DND-41 (cell line): Measurements from ENCODE around the gene HCN4.

ENCODE experiments used
- ATAC-seq: fragments of 200-7000 bp; cut with Tn5 transposase; 3 replicates; pipeline ENCODE4 v1.9.1; 2021; ENCODE audit warnings: low read depth; ENCODE audit not compliant: insufficient read depth
- DNase-seq: peaks from one replicate; pipeline ENCODE4 v3.0.0-alpha.2; 2020
- H2AFZ ChIP-seq: 2 replicates; pipeline ENCODE4 v1.6.0; 2012; ENCODE audit warnings: low read depth, low read length
- H3K27ac ChIP-seq: 2 replicates; pipeline ENCODE4 v1.5.1; 2012; ENCODE audit warnings: low read length, inconsistent platforms
- H3K27me3 ChIP-seq: fragments of 200-600 bp; sonication (generic); 2 replicates; pipeline ENCODE4 v1.6.0; 2012; ENCODE audit warnings: low read length, mild to moderate bottlenecking, inconsistent platforms; ENCODE audit not compliant: insufficient read depth, poor library complexity
- H3K36me3 ChIP-seq: 2 replicates; pipeline ENCODE4 v1.5.1; 2012; ENCODE audit warnings: low read length, inconsistent platforms; ENCODE audit not compliant: insufficient read depth
- H3K4me1 ChIP-seq: 2 replicates; pipeline ENCODE4 v1.5.1; 2012; ENCODE audit warnings: mild to moderate bottlenecking, low read length; ENCODE audit not compliant: insufficient read depth
- H3K4me2 ChIP-seq: 2 replicates; pipeline ENCODE4 v1.6.0; 2012; ENCODE audit warnings: mild to moderate bottlenecking, moderate library complexity, low read length, inconsistent platforms; ENCODE audit not compliant: insufficient read depth
- H3K4me3 ChIP-seq, 2 experiments: fragments of 200-600 bp in 1 of 2; shearing (Covaris generic) in 1 of 2; 2 replicates each; pipeline ENCODE4 v1.5.1; 2012 to 2016; ENCODE audit warnings: inconsistent platforms in 2 of 2, low read length in 2 of 2, mild to moderate bottlenecking in 2 of 2, low read depth in 1 of 2, moderate library complexity in 1 of 2
- H3K79me2 ChIP-seq: 2 replicates; pipeline ENCODE4 v1.6.0; 2012; ENCODE audit warnings: low read length, inconsistent platforms; ENCODE audit not compliant: insufficient read depth
- H3K9ac ChIP-seq: 2 replicates; pipeline ENCODE4 v1.6.0; 2012; ENCODE audit warnings: low read depth, mild to moderate bottlenecking, inconsistent platforms, low read length, moderate library complexity
- H3K9me3 ChIP-seq: 2 replicates; pipeline ENCODE4 v1.5.1; 2012; ENCODE audit warnings: low read length, moderate library complexity, mild to moderate bottlenecking, inconsistent platforms; ENCODE audit not compliant: insufficient read depth, severe bottlenecking
- H4K20me1 ChIP-seq: 2 replicates; pipeline ENCODE4 v1.6.0; 2012; ENCODE audit warnings: low read length; ENCODE audit not compliant: insufficient read depth
- EZH2 ChIP-seq: IDR thresholded peaks from 3 replicates; pipeline ENCODE4 v1.6.1; 2012; ENCODE audit warnings: borderline replicate concordance, low read depth, mild to moderate bottlenecking, moderate library complexity, low read length, inconsistent platforms; ENCODE audit not compliant: severe bottlenecking
- TF ChIP-seq, protein P1 (sequence below): IDR thresholded peaks from 2 replicates; pipeline ENCODE4 v1.5.1; 2012; ENCODE audit warnings: borderline replicate concordance, low read length, moderate library complexity, mild to moderate bottlenecking; ENCODE audit not compliant: poor library complexity, severe bottlenecking; ENCODE audit errors: extremely low read depth

Gene HCN4

DNA sequence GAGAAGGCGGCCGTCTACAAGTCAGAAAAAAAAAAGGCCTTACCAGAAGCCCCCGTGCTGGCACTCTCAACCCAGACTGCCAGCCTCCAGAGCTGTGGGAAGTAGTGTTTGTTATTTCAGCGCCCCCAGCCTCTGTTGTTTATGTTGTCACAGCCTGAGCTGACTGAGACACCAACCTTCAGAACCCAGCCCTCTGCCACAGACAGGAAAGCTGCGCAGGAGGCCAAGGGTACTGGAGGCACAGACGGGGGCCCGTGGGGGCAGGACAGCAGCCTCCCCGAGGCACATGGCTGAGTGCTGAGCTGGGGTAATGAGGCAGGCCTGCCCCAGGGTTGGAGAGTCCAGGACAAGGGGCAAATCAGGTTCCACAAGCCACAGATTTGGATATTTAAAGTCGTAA lies 33.7 kb downstream of the HCN4 start:
- no peak overlapping the region for H3K4me2 ChIP-seq
- ATAC-seq: no peak
- H3K79me2 ChIP-seq: no peaks in the 10 kb centered on the region

DNA sequence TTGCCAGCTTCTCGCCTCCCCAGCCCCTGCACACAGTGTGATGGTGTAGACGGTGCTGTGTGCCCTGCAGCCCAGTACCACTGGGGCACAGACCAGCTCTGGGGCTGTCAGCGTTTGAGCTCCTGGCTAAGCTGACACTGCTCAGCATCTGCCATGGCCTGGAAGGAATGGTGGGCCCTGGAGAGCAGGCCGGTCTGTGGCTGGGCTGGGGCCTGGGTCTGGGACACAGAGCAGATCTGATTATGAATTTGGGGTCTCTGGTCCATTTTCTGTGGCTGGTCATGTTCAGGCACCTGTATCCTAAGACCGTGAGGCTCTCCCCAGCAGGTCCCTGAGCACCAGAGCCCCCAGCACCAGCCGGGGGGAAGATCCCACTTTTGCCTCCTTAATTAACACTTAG lies 34.7 kb downstream of the HCN4 start:
- H2AFZ ChIP-seq: no peak overlapping the region
- H3K4me2 ChIP-seq: no peak overlapping the region
- H3K9me3 ChIP-seq: no peaks in the 10 kb centered on the region
- no peaks in the 10 kb centered on the region; the same call in 1 of the 2 replicates for H4K20me1 ChIP-seq
- ATAC-seq (no peak), DNase-seq (no peak)
- no peak overlapping the region for H3K27ac ChIP-seq
- H3K4me1 ChIP-seq: no peaks in the 10 kb centered on the region
- H3K79me2 ChIP-seq: no peaks in the 10 kb centered on the region
- no peak overlapping the region for H3K4me3 ChIP-seq
- TF ChIP-seq, protein P1, sequence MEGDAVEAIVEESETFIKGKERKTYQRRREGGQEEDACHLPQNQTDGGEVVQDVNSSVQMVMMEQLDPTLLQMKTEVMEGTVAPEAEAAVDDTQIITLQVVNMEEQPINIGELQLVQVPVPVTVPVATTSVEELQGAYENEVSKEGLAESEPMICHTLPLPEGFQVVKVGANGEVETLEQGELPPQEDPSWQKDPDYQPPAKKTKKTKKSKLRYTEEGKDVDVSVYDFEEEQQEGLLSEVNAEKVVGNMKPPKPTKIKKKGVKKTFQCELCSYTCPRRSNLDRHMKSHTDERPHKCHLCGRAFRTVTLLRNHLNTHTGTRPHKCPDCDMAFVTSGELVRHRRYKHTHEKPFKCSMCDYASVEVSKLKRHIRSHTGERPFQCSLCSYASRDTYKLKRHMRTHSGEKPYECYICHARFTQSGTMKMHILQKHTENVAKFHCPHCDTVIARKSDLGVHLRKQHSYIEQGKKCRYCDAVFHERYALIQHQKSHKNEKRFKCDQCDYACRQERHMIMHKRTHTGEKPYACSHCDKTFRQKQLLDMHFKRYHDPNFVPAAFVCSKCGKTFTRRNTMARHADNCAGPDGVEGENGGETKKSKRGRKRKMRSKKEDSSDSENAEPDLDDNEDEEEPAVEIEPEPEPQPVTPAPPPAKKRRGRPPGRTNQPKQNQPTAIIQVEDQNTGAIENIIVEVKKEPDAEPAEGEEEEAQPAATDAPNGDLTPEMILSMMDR: no peak
- TF ChIP-seq EZH2: no peak
- H3K27me3 ChIP-seq: no peaks in the 10 kb centered on the region
- no peaks in the 10 kb centered on the region for H3K36me3 ChIP-seq
- no peak overlapping the region for H3K9ac ChIP-seq

More for the DNA sequence above, 33.7 kb downstream of the HCN4 start:
- Histone ChIP-seq H3K9ac (no peak overlapping the region), H4K20me1 (no peaks in the 10 kb centered on the region; the same call in 1 of the 2 replicates), H2AFZ (no peak overlapping the region), H3K9me3 (no peaks in the 10 kb centered on the region), H3K27me3 (no peaks in the 10 kb centered on the region), H3K27ac (no peak overlapping the region), H3K4me1 (no peaks in the 10 kb centered on the region), H3K4me3 (no peak overlapping the region), H3K36me3 (no peaks in the 10 kb centered on the region)
- no peak for TF ChIP-seq EZH2
- TF ChIP-seq, protein P1: no peak
- no peak for DNase-seq

DNA sequence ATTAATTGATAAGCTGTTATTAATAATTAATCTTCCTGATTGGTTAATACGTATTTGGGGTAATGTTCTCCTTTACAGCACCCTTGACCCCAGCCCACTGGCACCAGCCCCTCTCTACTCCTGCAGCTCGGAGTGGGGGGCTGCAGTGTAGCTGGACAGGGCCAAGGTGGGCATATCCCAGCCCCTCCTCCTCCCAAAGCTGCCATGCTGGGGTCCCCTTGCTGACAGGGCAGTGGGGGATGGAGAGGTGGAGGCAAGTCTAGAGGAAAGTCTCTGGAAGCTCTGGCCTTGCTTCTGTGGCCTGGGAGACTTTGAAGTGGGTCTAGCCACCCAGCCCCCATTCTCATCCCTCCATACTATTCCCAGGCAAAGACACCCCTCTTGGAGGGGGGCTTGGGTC lies 35.8 kb downstream of the HCN4 start:
- no peak overlapping the region for H3K4me3 ChIP-seq
- no peak for ATAC-seq
- no peak for TF ChIP-seq EZH2
- TF ChIP-seq, protein P1: no peak

More for the DNA sequence above, 35.8 kb downstream of the HCN4 start:
- no peaks in the 10 kb centered on the region for H3K4me1 ChIP-seq
- no peaks in the 10 kb centered on the region for H3K79me2 ChIP-seq
- no peaks in the 10 kb centered on the region for H3K36me3 ChIP-seq
- no peak overlapping the region for H3K27ac ChIP-seq
- H2AFZ ChIP-seq: no peak overlapping the region
- no peaks in the 10 kb centered on the region for H3K27me3 ChIP-seq
- H4K20me1 ChIP-seq: no peaks in the 10 kb centered on the region; the same call in 1 of the 2 replicates
- H3K4me2 ChIP-seq: no peak overlapping the region
- no peaks in the 10 kb centered on the region for H3K9me3 ChIP-seq
- no peak for DNase-seq
- H3K9ac ChIP-seq: no peak overlapping the region
